PFSK-1 (cell line): Measurements from ENCODE around the gene SPEF2.

Source experiments
- POLR2AphosphoS5 ChIP-seq: IDR thresholded peaks from 2 replicates; pipeline ENCODE4 v1.6.1; 2012; ENCODE audit warnings: low read depth, mild to moderate bottlenecking, control low read depth, low read length, moderate library complexity
- REST ChIP-seq, 2 experiments: IDR thresholded peaks; 2 replicates each; pipeline versions ENCODE4 v1.6.1 to v1.8.0; 2011 to 2012; ENCODE audit warnings: low read depth in 2 of 2, low read length in 2 of 2, control low read depth in 1 of 2, inconsistent platforms in 1 of 2, mild to moderate bottlenecking in 1 of 2, moderate library complexity in 1 of 2; ENCODE audit not compliant: insufficient read depth in 1 of 2

GRCh38 chr5:35741126-35741716, 123.6 kb downstream of the SPEF2 start:
- TF ChIP-seq POLR2AphosphoS5 = no peak
- TF ChIP-seq REST (IDR thresholded peaks at IDR 0.05; ENCODE audit: insufficient read depth in 1 of 2, low read depth in 2 of 2, low read length in 2 of 2) = no peak
